Thyroid gland (tissue), 4 donors: Measurements from ENCODE around the gene DLG1.

Experiments used
- POLR2A ChIP-seq, 2 donors: fragments of 450-650 bp; IDR thresholded peaks; one replicate each; pipeline ENCODE4 v1.6.1; 2017; ENCODE audit warnings: antibody characterized with exemption in 2 of 2, mild to moderate bottlenecking in 2 of 2, moderate library complexity in 1 of 2
- TF ChIP-seq, protein P1 (sequence below), 6 experiments: fragments of 200-600 bp in 3 of 6; fragments of 450-650 bp in 3 of 6; sonication (generic) in 3 of 6; IDR thresholded peaks; one replicate each; pipeline ENCODE4 v1.5.1; 2016 to 2019; ENCODE audit warnings: antibody characterized with exemption in 6 of 6, mild to moderate bottlenecking in 2 of 6, inconsistent platforms in 1 of 6, moderate library complexity in 1 of 6

DNA sequence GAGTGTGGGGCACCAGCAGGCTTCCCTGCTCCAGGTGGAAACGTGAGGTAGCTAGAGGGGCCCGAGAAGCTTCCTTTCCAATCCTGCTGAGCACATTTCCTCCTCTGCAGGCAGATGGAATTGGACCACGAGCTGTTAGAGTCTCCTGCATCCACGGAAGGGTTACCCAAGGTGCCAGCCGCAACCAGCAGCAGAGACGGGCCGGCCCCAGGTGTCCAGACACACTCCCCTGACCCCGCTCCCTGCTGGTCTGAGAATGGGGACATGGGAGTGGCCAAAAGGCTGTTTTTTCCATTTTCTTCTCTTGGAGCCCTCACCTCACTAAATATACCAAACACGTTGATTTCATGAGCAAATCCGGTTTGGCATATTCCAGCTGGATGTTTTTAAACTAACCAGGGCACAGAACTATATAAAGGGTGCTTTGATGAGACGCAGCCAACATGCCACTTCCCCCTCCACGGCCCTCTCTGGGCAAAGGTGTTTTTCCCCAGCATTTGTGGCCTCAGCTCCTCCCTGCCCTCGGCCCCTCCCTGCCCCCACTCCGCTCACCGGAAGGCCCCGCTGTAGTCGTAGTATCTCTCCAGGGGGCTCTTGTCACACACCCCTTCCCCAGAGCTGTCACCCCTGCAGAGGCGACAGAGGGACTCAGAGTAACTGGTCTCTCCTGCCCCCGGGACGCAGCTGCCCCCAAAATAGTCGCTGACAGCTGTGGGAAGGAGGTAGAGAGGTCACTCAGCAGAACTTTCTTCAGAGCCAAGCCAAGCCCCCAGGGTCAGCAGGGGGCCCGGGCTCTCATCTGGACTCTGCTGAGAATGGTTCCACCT is 275.8 kb downstream of the DLG1 start:
- no peak for TF ChIP-seq POLR2A (IDR thresholded peaks at IDR 0.05)
- TF ChIP-seq, protein P1, sequence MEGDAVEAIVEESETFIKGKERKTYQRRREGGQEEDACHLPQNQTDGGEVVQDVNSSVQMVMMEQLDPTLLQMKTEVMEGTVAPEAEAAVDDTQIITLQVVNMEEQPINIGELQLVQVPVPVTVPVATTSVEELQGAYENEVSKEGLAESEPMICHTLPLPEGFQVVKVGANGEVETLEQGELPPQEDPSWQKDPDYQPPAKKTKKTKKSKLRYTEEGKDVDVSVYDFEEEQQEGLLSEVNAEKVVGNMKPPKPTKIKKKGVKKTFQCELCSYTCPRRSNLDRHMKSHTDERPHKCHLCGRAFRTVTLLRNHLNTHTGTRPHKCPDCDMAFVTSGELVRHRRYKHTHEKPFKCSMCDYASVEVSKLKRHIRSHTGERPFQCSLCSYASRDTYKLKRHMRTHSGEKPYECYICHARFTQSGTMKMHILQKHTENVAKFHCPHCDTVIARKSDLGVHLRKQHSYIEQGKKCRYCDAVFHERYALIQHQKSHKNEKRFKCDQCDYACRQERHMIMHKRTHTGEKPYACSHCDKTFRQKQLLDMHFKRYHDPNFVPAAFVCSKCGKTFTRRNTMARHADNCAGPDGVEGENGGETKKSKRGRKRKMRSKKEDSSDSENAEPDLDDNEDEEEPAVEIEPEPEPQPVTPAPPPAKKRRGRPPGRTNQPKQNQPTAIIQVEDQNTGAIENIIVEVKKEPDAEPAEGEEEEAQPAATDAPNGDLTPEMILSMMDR (IDR thresholded peaks at IDR 0.05) = no peak
